Type B pancreatic cell (in vitro differentiated cells): Measurements from ENCODE around the gene TRMT112. TPM values are rescaled to one million over a fixed set of nuclear protein-coding genes. Genes with fewer than 3 reads are reported as not detected.

ENCODE experiments used
- DNase-seq: peaks from one replicate; pipeline ENCODE4 v3.0.0; 2021; ENCODE audit warnings: mixed read lengths; ENCODE audit not compliant: unreplicated experiment; ENCODE audit errors: extremely low spot score
- H3K27ac Mint-ChIP-seq: 2 replicates; pipeline ENCODE4 v1.8.0; 2021; ENCODE audit warnings: mild to moderate bottlenecking, mixed read lengths
- H3K27me3 Mint-ChIP-seq: 2 replicates; pipeline ENCODE4 v1.8.0; 2021; ENCODE audit warnings: mixed read lengths
- H3K36me3 Mint-ChIP-seq: 2 replicates; pipeline ENCODE4 v1.8.0; 2021; ENCODE audit warnings: mixed read lengths
- H3K4me1 Mint-ChIP-seq: one replicate; pipeline ENCODE4 v1.8.0; 2021; ENCODE audit warnings: mixed read lengths; ENCODE audit not compliant: unreplicated experiment
- H3K4me3 Mint-ChIP-seq: 2 replicates; pipeline ENCODE4 v1.8.0; 2021; ENCODE audit warnings: mild to moderate bottlenecking, mixed read lengths
- H3K9me3 Mint-ChIP-seq: 2 replicates; pipeline ENCODE4 v1.8.0; 2021; ENCODE audit warnings: mixed read lengths
- CTCF ChIP-seq: fragments of 200-600 bp; sonication (generic); conservative IDR thresholded peaks from 2 replicates; pipeline ENCODE4 v1.5.0; 2021; ENCODE audit warnings: antibody characterized with exemption, mild to moderate bottlenecking
- total RNA-seq: library from RNA; stranded (reverse); gene quantifications from 2 replicates; pipeline ENCODE4 v1.2.1, GENCODE V29; 2021; ENCODE audit warnings: low replicate concordance

TRMT112 gene
- total RNA-seq, 1 donor from 2014 or later = 198 TPM

GRCh38 chr11:64289002-64289564 is 28.3 kb downstream of the TRMT112 start:
- TF ChIP-seq CTCF = no peak
- Mint-ChIP-seq H3K27ac (no peak overlapping the region), H3K9me3 (no peaks in the 10 kb centered on the region), H3K36me3 (peaks cover 10% of the 10 kb centered on the region), H3K4me1 (peaks cover 9% of the 10 kb centered on the region), H3K27me3 (peaks cover 41% of the 10 kb centered on the region), H3K4me3 (peak overlapping the region; percentile 44)
- no peak for DNase-seq

DNA sequence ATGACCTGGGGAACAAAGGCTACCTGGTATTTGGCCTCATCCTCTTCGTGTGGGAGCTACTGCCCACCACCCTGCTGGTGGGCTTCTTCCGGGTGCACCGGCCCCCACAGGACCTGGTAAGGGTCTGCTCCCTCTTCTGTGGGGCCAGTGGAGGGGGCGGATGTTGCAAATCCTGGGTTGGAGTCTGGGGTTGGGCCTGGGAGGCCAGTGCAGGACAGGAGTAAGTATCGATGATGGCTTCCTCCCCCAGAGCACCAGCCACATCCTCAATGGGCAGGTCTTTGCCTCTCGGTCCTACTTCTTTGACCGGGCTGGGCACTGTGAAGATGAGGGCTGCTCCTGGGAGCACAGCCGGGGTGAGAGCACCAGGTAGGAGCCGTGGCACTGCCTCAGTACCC is 29.0 kb downstream of the TRMT112 start:
- H3K36me3 Mint-ChIP-seq = peaks cover 10% of the 10 kb centered on the region
- H3K4me1 Mint-ChIP-seq = peaks cover 9% of the 10 kb centered on the region
- H3K4me3 Mint-ChIP-seq = no peak overlapping the region
- H3K27ac Mint-ChIP-seq = no peak overlapping the region
- TF ChIP-seq CTCF = no peak
- H3K9me3 Mint-ChIP-seq = no peaks in the 10 kb centered on the region
- H3K27me3 Mint-ChIP-seq = peaks cover 33% of the 10 kb centered on the region
- no peak for DNase-seq

DNA sequence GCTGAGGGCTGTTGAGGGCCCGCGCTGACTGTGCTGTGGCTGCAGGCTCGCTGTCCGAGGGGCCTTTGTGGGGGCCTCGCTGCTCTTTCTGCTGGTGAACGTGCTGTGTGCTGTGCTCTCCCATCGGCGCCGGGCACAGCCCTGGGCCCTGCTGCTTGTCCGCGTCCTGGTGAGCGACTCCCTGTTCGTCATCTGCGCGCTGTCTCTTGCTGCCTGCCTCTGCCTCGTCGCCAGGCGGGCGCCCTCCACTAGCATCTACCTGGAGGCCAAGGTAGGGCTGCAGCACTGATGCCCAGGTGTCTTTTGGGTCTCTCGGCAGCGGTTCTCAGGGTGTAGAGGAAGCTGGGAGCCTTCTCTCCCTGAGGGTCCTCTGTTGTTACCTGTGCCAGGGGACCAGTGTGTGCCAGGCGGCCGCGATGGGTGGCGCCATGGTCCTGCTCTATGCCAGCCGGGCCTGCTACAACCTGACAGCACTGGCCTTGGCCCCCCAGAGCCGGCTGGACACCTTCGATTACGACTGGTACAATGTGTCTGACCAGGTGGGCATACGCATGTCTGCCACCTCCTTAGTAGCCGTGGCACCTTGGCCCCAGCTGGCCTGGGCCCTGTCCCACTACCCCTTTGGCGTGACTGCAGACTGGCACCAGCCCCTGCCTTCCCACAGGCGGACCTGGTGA is 29.5 kb downstream of the TRMT112 start:
- peaks cover 28% of the 10 kb centered on the region for H3K27me3 Mint-ChIP-seq
- peaks cover 10% of the 10 kb centered on the region for H3K36me3 Mint-ChIP-seq
- no peak for TF ChIP-seq CTCF
- no peak overlapping the region for H3K27ac Mint-ChIP-seq
- H3K4me1 Mint-ChIP-seq = peaks cover 12% of the 10 kb centered on the region
- no peaks in the 10 kb centered on the region for H3K9me3 Mint-ChIP-seq
- peak overlapping the region; percentile 69 for H3K4me3 Mint-ChIP-seq
- no peak for DNase-seq

DNA sequence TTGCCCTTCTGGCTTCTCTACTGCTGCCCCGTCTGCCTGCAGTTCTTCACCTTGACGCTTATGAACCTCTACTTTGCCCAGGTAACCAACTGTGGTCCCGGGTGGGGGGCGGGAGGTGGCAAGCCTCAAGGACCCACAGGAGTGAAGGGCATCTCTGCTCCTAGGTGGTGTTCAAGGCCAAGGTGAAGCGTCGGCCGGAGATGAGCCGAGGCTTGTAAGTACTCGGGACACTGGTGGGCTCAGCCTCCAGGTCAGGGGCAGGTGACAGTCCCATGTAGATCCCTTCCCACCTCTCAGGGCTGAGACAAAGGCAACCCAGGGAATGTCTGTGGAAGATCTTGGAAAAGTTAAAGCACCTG is 30.6 kb downstream of the TRMT112 start:
- Mint-ChIP-seq H3K27me3 (peaks cover 23% of the 10 kb centered on the region), H3K4me1 (peaks cover 13% of the 10 kb centered on the region), H3K4me3 (peak overlapping the region; percentile 86), H3K36me3 (peaks cover 10% of the 10 kb centered on the region), H3K9me3 (no peaks in the 10 kb centered on the region), H3K27ac (no peak overlapping the region)
- TF ChIP-seq CTCF = no peak
- no peak for DNase-seq

DNA sequence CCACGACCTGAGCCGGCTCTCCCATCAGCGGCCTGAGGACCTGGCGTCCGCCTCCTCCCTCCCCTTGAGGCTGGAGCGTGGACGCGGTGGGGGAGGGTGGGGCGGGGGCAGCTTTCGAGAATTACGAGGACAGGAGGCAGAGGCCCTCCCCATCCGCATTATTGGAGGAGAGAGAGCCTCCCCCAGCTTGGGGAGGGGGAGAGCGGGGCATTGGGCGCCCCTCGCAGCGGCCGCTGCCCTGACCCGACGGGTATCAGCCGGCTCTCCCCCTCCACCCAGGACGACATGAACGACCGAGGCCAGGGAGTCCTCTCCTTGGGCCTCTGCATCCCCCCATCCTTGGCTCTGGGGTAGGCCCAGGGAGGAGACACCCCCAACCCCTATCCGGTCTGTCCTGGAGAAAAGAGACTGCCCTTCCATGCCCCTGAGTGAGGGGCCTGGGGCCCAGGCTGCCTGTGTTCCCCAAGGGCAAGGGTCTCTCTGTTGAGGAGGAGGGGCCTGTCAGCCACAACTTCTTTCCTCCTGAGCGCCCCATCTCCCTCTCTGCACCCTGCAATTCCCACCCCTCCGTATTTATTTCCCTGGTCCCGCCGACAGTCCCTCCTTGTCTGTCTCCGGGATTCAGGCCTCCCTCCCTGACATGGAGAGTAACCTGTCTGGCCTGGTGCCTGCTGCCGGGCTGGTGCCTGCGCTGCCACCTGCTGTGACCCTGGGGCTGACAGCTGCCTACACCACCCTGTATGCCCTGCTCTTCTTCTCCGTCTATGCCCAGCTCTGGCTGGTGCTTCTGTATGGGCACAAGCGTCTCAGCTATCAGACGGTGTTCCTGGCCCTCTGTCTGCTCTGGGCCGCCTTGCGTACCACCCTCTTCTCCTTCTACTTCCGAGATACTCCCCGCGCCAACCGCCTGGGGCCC is 31.2 kb downstream of the TRMT112 start:
- peak overlapping the region; percentile 86 for H3K4me3 Mint-ChIP-seq
- peaks cover 16% of the 10 kb centered on the region for H3K36me3 Mint-ChIP-seq
- DNase-seq = no peak
- H3K27me3 Mint-ChIP-seq = peaks cover 23% of the 10 kb centered on the region
- H3K9me3 Mint-ChIP-seq = no peaks in the 10 kb centered on the region
- peaks cover 13% of the 10 kb centered on the region for H3K4me1 Mint-ChIP-seq
- peak overlapping the region; percentile 79 for H3K27ac Mint-ChIP-seq
- TF ChIP-seq CTCF = no peak
